NT2/D1 (cell line): Measurements from ENCODE around the gene L3MBTL4.
"Not testable (repeated sequence)": the region's sequence is repeated elsewhere in the genome, so short reads cannot be mapped to it uniquely, and the experiment has no call there.

Experiments
- DNase-seq: peaks from one replicate; pipeline ENCODE4 v3.0.0-alpha.2; 2011; ENCODE audit warnings: low read depth, low spot score
- H3K27me3 ChIP-seq: 2 replicates; pipeline ENCODE4 v1.6.0; 2011; ENCODE audit warnings: mild to moderate bottlenecking; ENCODE audit not compliant: insufficient read length, insufficient read depth
- H3K36me3 ChIP-seq: 2 replicates; pipeline ENCODE4 v1.6.1; 2011; ENCODE audit warnings: mild to moderate bottlenecking, low read length, mixed read lengths; ENCODE audit not compliant: insufficient read depth, insufficient read length
- H3K4me1 ChIP-seq: 2 replicates; pipeline ENCODE4 v1.5.1; 2011; ENCODE audit not compliant: insufficient read depth, insufficient read length
- H3K4me3 ChIP-seq: 2 replicates; pipeline ENCODE4 v1.5.1; 2011; ENCODE audit warnings: low read depth; ENCODE audit not compliant: insufficient read length
- H3K9ac ChIP-seq: 2 replicates; pipeline ENCODE4 v1.6.0; 2011; ENCODE audit warnings: low read depth; ENCODE audit not compliant: insufficient read length
- H3K9me3 ChIP-seq: 2 replicates; pipeline ENCODE4 v1.5.1; 2011; ENCODE audit warnings: mild to moderate bottlenecking, low read length; ENCODE audit not compliant: insufficient read depth
- SUZ12 ChIP-seq: IDR thresholded peaks from 2 replicates; pipeline ENCODE4 v1.6.1; 2011; ENCODE audit not compliant: insufficient read length, insufficient read depth; ENCODE audit errors: extremely low read depth
- YY1 ChIP-seq: IDR thresholded peaks from 2 replicates; pipeline ENCODE4 v1.6.1; 2011; ENCODE audit not compliant: insufficient read length, insufficient read depth
- ZNF274 ChIP-seq: IDR thresholded peaks from 2 replicates; pipeline ENCODE4 v1.6.1; 2011; ENCODE audit warnings: mild to moderate bottlenecking, low read depth, low read length

Gene L3MBTL4

GRCh38 chr18:6273423-6273822, 141.3 kb downstream of the L3MBTL4 start:
- no peaks in the 10 kb centered on the region for H3K27me3 ChIP-seq
- no peak for DNase-seq
- H3K9ac ChIP-seq: no peak overlapping the region
- no peak for TF ChIP-seq SUZ12
- TF ChIP-seq ZNF274: no peak
- TF ChIP-seq YY1: no peak
- no peaks in the 10 kb centered on the region for H3K4me1 ChIP-seq
- H3K9me3 ChIP-seq: no peaks in the 10 kb centered on the region
- H3K4me3 ChIP-seq: no peak overlapping the region
- H3K36me3 ChIP-seq: no peaks in the 10 kb centered on the region

- H3K9ac ChIP-seq, H3K9me3 ChIP-seq, H3K27me3 ChIP-seq, H3K4me3 ChIP-seq, H3K36me3 ChIP-seq, H3K4me1 ChIP-seq, DNase-seq: not testable (repeated sequence)
Observed at GRCh38 chr18:6272144-6272543, 142.6 kb downstream of the L3MBTL4 start.

- no peak for DNase-seq
- H3K9me3 ChIP-seq: no peaks in the 10 kb centered on the region
- no peak overlapping the region for H3K9ac ChIP-seq
- H3K4me1 ChIP-seq: no peaks in the 10 kb centered on the region
- no peak for TF ChIP-seq ZNF274
- no peak for TF ChIP-seq SUZ12
- no peak for TF ChIP-seq YY1
- no peaks in the 10 kb centered on the region for H3K36me3 ChIP-seq
- H3K4me3 ChIP-seq: no peak overlapping the region
- H3K27me3 ChIP-seq: no peaks in the 10 kb centered on the region
Observed at GRCh38 chr18:6271585-6271984, 143.1 kb downstream of the L3MBTL4 start.

DNA sequence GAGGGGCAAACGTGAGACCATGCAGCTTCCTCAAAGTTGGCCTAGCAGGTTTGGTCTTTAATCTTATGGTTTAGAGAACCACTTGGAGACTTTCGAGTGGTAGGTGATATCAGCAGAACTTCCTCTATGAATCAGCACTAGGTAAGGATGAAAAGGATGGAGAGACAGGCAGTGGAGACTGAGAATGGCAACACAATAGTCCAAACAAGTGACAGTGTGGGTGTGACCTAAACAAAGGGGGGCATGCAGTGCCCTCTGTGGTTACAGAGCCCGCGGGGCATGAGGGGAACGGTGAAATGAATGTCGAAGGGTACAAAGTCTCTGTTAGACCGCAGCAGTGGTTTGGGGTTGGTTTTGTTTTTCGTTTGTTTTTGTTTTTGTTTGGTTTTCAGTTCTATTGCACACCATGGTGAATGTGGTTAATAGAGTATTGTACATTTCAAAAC, 143.9 kb downstream of the L3MBTL4 start:
- Histone ChIP-seq H3K9ac (no peak overlapping the region), H3K4me1 (no peaks in the 10 kb centered on the region), H3K9me3 (no peaks in the 10 kb centered on the region), H3K27me3 (no peaks in the 10 kb centered on the region), H3K36me3 (no peaks in the 10 kb centered on the region), H3K4me3 (no peak overlapping the region)
- no peak for DNase-seq
- TF ChIP-seq YY1 (no peak), SUZ12 (no peak), ZNF274 (no peak)

- DNase-seq: no peak
- Histone ChIP-seq H3K4me1 (no peaks in the 10 kb centered on the region), H3K9me3 (no peaks in the 10 kb centered on the region), H3K36me3 (no peaks in the 10 kb centered on the region), H3K9ac (no peak overlapping the region), H3K27me3 (no peaks in the 10 kb centered on the region), H3K4me3 (no peak overlapping the region)
- no peak for TF ChIP-seq SUZ12
Observed at GRCh38 chr18:6269660-6270332, 144.9 kb downstream of the L3MBTL4 start.

- H3K36me3 ChIP-seq: no peaks in the 10 kb centered on the region
- no peaks in the 10 kb centered on the region for H3K9me3 ChIP-seq
- H3K27me3 ChIP-seq: no peaks in the 10 kb centered on the region
- no peak for TF ChIP-seq SUZ12
- no peak for TF ChIP-seq ZNF274
- no peaks in the 10 kb centered on the region for H3K4me1 ChIP-seq
- no peak overlapping the region for H3K9ac ChIP-seq
- no peak overlapping the region for H3K4me3 ChIP-seq
- no peak for DNase-seq
Observed at GRCh38 chr18:6266212-6266611, 148.5 kb downstream of the L3MBTL4 start.

DNA sequence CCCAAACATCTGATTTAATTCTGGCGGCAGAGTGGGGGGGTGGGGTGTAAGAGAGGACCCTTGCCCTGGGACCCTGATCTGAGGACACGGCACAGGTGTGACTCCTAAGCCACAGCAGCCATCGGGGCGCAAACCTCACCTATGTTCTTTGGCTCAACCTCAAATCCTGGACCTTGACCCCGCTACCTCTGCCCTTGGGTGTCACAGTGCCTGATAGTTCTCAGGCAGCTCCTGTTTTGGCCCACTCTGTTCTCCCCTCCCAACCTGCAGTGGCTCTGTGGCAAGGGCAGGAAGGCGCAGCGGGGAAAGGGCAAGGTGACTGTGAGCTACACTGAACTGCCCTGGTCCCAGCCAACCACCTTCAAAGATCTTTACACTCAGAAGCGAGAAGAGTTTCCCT, 152.8 kb downstream of the L3MBTL4 start:
- Histone ChIP-seq H3K36me3 (no peaks in the 10 kb centered on the region), H3K27me3 (no peaks in the 10 kb centered on the region), H3K9ac (no peak overlapping the region), H3K4me3 (no peak overlapping the region), H3K4me1 (no peaks in the 10 kb centered on the region), H3K9me3 (peaks cover 6% of the 10 kb centered on the region; the same call in 1 of the 2 replicates)
- TF ChIP-seq SUZ12 (no peak), ZNF274 (no peak), YY1 (no peak)
- no peak for DNase-seq

DNA sequence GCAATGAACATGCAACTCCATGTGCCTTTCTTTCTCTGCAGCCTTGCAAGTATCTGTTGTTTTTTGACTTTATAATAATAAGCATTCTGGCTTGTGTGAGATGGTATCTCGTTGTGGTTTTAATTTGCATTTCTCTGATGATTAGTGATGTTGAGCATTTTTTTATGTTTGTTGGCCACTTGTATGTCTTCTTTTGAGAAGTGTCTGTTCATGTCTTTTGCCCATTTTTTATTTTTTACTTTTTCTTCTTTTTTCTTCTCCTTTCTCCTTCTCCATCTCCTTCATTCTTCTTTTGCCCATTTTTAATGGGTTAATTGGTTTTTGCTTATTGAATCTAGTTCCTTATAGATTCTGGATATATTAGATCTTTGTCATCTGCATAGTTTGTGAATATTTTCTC, 155.4 kb downstream of the L3MBTL4 start:
- H3K4me1 ChIP-seq, H3K4me3 ChIP-seq, H3K36me3 ChIP-seq, H3K27me3 ChIP-seq, H3K9ac ChIP-seq, DNase-seq, H3K9me3 ChIP-seq: not testable (repeated sequence)
